Stimulated activated effector memory CD8-positive, alpha-beta T cell treated with anti-CD3 and anti-CD28 coated beads, Interleukin-12 subunit alpha, Interleukin-12 subunit beta, amount 100 ng/mL, for 72 hours (primary cell): ENCODE results near the gene EPGN.

Experiments
- ATAC-seq: fragments of 150-1000 bp; cut with Tn5 transposase; 2 replicates; pipeline ENCODE4 v1.10.0; 2021
- DNase-seq, 2 donors: peaks; one replicate each; pipeline ENCODE4 v3.0.0; 2021 to 2022; ENCODE audit warnings: low spot score in 2 of 2
- H3K27ac Mint-ChIP-seq: one replicate; pipeline ENCODE4 v1.8.0; 2022; ENCODE audit warnings: mild to moderate bottlenecking, mixed read lengths
- H3K36me3 Mint-ChIP-seq: one replicate; pipeline ENCODE4 v1.8.0; 2022; ENCODE audit warnings: mild to moderate bottlenecking, mixed read lengths
- H3K4me1 Mint-ChIP-seq: one replicate; pipeline ENCODE4 v1.8.0; 2022; ENCODE audit warnings: mixed read lengths
- H3K4me3 Mint-ChIP-seq: one replicate; pipeline ENCODE4 v1.8.0; 2022; ENCODE audit warnings: mild to moderate bottlenecking, mixed read lengths
- H3K9me3 Mint-ChIP-seq: one replicate; pipeline ENCODE4 v1.8.0; 2022; ENCODE audit warnings: mixed read lengths

Gene EPGN

GRCh38 chr4:74292111-74292870, 16.0 kb upstream of the EPGN start:
- no peak for DNase-seq
- no peak for ATAC-seq
- H3K4me1 Mint-ChIP-seq, result no peaks in the 10 kb centered on the region
- H3K27ac Mint-ChIP-seq, result no peak overlapping the region
- H3K36me3 Mint-ChIP-seq, result no peaks in the 10 kb centered on the region
- H3K4me3 Mint-ChIP-seq, result no peak overlapping the region
- H3K9me3 Mint-ChIP-seq, result no peaks in the 10 kb centered on the region

DNA sequence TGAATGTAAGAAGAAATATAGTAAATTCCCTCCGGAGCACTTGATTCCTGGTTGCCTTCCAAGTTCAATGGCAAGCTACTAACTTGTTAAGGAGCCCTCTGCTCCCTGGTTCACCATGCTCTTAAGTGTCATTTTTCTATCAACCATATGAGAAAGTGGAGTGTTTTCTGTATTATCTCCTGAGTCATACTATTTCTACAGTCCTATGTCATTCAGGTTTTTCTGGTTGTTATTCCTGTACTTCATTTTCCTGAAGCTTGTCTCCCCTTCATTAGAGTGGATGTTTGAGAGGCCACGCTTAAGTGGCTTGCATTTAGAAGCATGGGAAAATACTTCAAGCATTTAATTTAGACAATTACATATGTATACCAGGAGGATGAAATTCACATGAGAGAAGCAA, 14.7 kb upstream of the EPGN start:
- H3K4me3 Mint-ChIP-seq, result no peak overlapping the region
- no peaks in the 10 kb centered on the region for H3K9me3 Mint-ChIP-seq
- DNase-seq (no peak), ATAC-seq (no peak)
- no peaks in the 10 kb centered on the region for H3K4me1 Mint-ChIP-seq
- H3K36me3 Mint-ChIP-seq, result no peaks in the 10 kb centered on the region
- H3K27ac Mint-ChIP-seq, result no peak overlapping the region

DNA sequence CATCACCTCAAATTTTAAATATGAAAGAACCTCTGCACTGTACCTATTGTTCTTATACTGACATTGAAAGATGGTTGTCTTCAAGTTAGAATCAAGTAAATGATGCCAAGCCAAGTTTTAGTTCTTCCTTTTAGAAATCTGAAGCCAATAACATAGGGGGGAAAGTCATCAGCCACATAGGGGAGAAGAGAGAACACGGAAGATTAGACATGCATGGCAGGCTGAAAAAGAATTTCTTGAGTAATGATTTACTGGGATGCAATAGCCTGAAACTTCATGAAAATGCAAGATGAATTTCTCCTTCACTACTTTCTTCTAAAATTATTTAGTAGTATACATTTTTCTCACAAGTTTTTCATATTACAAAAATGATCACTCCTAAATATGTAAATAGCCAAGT, 13.6 kb upstream of the EPGN start:
- DNase-seq, result no peak
- Mint-ChIP-seq H3K9me3 (no peaks in the 10 kb centered on the region), H3K27ac (no peak overlapping the region), H3K4me1 (no peaks in the 10 kb centered on the region), H3K4me3 (no peak overlapping the region), H3K36me3 (no peaks in the 10 kb centered on the region)
- no peak for ATAC-seq

DNA sequence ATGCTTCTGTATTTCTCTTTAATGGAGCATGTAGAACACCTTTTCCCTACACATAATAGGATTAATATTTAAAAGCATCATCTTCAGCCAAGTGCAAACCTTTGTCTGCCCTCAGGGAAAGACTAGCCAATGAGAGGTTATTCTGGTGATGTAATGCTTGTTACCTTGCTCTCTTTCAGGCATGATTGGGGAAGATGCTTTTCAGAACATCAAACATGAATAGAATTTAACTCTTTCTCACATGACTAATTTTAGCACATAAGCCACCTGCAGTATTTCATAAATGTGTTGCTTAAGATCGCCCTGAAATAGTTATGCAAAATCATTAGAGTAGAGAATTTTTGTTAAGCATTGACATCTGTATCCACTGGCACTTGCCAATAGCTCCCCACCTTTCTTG, 10.7 kb upstream of the EPGN start:
- DNase-seq, result no peak
- H3K9me3 Mint-ChIP-seq, result no peaks in the 10 kb centered on the region
- H3K4me3 Mint-ChIP-seq, result no peak overlapping the region
- no peaks in the 10 kb centered on the region for H3K4me1 Mint-ChIP-seq
- no peaks in the 10 kb centered on the region for H3K36me3 Mint-ChIP-seq
- no peak overlapping the region for H3K27ac Mint-ChIP-seq
- no peak for ATAC-seq

GRCh38 chr4:74304095-74304625, 4.1 kb upstream of the EPGN start:
- no peak overlapping the region for H3K4me3 Mint-ChIP-seq
- ATAC-seq, result no peak
- no peaks in the 10 kb centered on the region for H3K36me3 Mint-ChIP-seq
- no peaks in the 10 kb centered on the region for H3K4me1 Mint-ChIP-seq
- no peaks in the 10 kb centered on the region for H3K9me3 Mint-ChIP-seq
- H3K27ac Mint-ChIP-seq, result no peak overlapping the region
- DNase-seq, result no peak

- Mint-ChIP-seq H3K4me1 (no peaks in the 10 kb centered on the region), H3K36me3 (no peaks in the 10 kb centered on the region), H3K4me3 (no peak overlapping the region), H3K27ac (no peak overlapping the region), H3K9me3 (no peaks in the 10 kb centered on the region)
- no peak for ATAC-seq
- DNase-seq, result no peak
Measured at GRCh38 chr4:74305000-74305399, 3.3 kb upstream of the EPGN start.

DNA sequence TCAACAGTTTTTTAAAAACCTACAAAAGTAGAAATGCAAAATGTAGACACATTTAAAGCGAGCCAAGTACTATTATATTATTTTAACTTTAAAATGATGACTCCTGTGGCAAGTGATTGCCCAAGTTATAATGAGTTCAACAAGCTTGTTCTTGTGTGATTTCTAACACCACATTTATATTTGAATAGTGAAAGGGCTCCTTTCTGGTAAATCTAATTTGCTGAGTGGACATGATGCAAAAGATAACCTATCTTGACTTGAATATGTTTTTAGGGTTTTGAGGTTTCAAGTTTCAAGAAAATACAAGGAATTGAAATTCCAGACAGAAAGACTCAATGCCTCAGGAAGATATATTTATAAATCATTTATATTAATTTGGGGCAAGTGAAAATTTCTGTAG, 1.1 kb upstream of the EPGN start:
- DNase-seq (no peak), ATAC-seq (no peak)
- Mint-ChIP-seq H3K27ac (no peak overlapping the region), H3K9me3 (no peaks in the 10 kb centered on the region), H3K4me1 (no peaks in the 10 kb centered on the region), H3K36me3 (no peaks in the 10 kb centered on the region), H3K4me3 (no peak overlapping the region)

- Mint-ChIP-seq H3K27ac (no peak overlapping the region), H3K4me3 (no peak overlapping the region), H3K9me3 (no peaks in the 10 kb centered on the region), H3K36me3 (no peaks in the 10 kb centered on the region), H3K4me1 (no peaks in the 10 kb centered on the region)
- ATAC-seq (no peak), DNase-seq (no peak)
Measured at GRCh38 chr4:74309223-74309622, 953 bp downstream of the EPGN start.

DNA sequence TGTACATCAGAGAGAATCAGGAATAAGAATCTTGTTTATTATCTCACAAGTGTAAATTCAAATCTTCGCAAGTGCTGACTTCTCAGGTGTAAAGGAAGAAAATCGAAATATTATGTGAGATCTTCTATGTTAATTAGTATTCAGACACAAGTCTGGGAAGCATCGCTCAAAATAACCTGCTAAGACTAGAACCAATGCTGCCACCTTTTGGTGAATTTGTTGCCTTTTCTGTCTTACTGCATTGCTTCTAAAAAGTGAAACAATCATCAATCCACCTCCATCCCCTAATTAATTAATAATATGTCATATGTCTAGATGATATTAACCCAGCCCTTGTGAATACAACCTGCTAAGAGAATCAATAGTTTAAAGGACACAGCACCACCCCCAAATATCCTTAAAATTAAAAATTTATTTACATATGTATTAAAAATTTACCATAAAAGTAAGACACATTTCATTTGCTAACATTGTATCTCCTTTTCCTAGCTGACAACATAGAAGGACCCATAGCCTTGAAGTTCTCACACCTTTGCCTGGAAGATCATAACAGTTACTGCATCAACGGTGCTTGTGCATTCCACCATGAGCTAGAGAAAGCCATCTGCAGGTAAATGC, 3.5 kb downstream of the EPGN start:
- H3K36me3 Mint-ChIP-seq, result no peaks in the 10 kb centered on the region
- ATAC-seq, result no peak
- DNase-seq, result no peak
- no peak overlapping the region for H3K4me3 Mint-ChIP-seq
- H3K4me1 Mint-ChIP-seq, result no peaks in the 10 kb centered on the region
- no peaks in the 10 kb centered on the region for H3K9me3 Mint-ChIP-seq
- no peak overlapping the region for H3K27ac Mint-ChIP-seq

DNA sequence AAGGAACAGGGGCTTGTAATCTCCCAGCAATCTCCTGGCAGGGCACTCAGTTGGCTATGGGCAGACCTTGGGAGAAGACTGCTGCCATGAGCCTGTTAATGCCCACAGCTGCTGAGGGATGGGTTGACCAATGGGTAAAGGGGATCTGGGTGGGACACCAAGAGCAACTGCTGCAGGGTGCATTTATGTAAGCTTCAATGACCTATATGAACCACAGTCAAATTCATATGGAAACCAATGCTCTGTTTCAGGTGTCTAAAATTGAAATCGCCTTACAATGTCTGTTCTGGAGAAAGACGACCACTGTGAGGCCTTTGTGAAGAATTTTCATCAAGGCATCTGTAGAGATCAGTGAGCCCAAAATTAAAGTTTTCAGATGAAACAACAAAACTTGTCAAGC, 6.1 kb downstream of the EPGN start:
- no peak overlapping the region for H3K27ac Mint-ChIP-seq
- no peak overlapping the region for H3K4me3 Mint-ChIP-seq
- no peaks in the 10 kb centered on the region for H3K9me3 Mint-ChIP-seq
- H3K4me1 Mint-ChIP-seq, result no peaks in the 10 kb centered on the region
- H3K36me3 Mint-ChIP-seq, result no peaks in the 10 kb centered on the region
- no peak for ATAC-seq
- no peak for DNase-seq

DNA sequence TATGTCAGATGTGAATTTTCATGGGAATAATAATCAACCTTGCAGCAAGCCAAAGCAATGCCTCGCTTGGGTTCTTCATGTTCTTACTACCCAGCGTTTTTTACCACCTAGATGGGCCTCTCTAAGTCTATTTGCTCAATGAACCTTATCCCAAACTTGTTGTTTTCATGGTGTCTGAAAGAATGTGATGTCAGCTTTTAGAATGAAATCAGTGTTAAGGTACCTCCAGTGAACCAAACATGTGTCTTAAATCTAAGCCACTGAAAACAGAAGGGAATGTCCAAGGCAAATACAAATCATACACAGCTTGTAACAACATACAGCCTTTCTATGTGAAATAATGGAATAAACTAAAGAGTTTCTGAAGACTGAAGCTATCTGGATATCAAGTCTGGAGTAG, 6.7 kb downstream of the EPGN start:
- ATAC-seq (no peak), DNase-seq (no peak)
- Mint-ChIP-seq H3K27ac (no peak overlapping the region), H3K4me1 (no peaks in the 10 kb centered on the region), H3K36me3 (no peaks in the 10 kb centered on the region), H3K4me3 (no peak overlapping the region), H3K9me3 (no peaks in the 10 kb centered on the region)

DNA sequence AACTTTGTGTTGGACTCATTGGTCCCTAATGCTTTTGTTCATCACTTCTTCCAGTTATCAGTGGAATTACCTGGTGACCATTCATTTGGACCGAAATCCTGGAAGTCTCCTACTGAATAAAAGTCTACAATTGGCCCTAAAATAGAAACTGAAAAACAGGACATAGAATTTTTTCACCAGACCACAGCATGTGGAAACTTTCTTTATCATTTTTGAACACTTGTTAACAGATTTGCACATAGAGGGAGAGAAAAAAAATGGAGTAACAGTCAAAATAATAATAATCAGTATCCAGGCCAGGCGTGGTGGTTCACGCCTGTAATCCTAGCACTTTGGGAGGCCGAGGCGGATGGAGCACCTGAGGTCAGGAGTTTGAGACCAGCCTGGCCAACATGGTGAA, 7.1 kb downstream of the EPGN start:
- H3K27ac Mint-ChIP-seq, result no peak overlapping the region
- H3K4me1 Mint-ChIP-seq, result no peaks in the 10 kb centered on the region
- no peak for DNase-seq
- no peaks in the 10 kb centered on the region for H3K36me3 Mint-ChIP-seq
- no peak for ATAC-seq
- H3K4me3 Mint-ChIP-seq, result no peak overlapping the region
- H3K9me3 Mint-ChIP-seq, result no peaks in the 10 kb centered on the region

DNA sequence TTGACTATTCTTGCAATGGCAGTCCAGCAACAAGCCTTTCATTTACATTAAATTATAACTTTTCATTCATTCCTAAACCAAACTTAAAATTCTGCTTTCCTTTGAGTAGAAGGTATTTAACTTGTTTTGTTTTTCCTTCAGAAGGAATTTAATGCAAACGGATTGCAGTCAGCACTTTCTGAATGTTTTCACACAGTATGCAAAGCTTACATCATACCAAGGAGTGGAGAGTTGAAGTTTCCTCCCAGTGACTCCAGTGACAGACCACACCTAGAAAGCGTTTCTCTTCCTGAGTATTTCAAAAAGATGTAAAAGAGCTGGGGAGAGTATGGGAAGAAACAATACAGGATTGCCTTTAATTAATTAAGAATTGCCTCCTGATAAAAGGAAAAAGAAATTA, 8.1 kb downstream of the EPGN start:
- DNase-seq, result no peak
- no peak for ATAC-seq
- no peak overlapping the region for H3K27ac Mint-ChIP-seq
- H3K4me3 Mint-ChIP-seq, result no peak overlapping the region
- no peaks in the 10 kb centered on the region for H3K36me3 Mint-ChIP-seq
- no peaks in the 10 kb centered on the region for H3K9me3 Mint-ChIP-seq
- H3K4me1 Mint-ChIP-seq, result no peaks in the 10 kb centered on the region

DNA sequence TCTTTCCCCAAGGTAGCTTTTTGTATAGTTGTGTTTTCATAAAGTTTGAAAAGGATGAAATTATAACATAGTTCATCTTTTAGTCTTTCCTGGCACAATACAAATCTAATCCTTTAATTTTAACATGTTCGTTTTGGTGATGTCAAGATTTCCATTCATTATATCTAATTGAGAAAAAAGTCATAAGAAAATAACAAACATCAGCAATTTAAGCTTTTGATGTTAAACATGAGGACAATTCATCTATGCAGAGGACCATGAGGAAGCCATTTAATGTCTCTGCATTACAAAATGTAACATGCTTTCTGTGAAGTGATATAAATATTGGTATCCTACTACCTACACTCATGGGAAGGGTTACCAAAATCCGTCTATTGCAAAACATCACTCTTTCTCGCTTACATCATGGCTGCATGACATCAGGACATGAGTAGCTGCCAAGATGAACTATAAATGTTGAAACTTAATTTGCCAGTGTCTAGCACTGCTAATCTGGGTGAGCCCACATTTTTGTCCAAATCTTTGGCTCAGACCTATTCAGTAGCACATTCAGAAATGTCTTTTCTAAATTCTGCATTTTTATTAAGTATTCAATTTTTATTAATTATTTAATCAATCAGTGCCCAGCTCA, 9.5 kb downstream of the EPGN start:
- DNase-seq (no peak), ATAC-seq (no peak)
- Mint-ChIP-seq H3K36me3 (no peaks in the 10 kb centered on the region), H3K4me3 (no peak overlapping the region), H3K27ac (no peak overlapping the region), H3K4me1 (no peaks in the 10 kb centered on the region), H3K9me3 (no peaks in the 10 kb centered on the region)

GRCh38 chr4:74318276-74318675, 10.0 kb downstream of the EPGN start:
- H3K9me3 Mint-ChIP-seq, result no peaks in the 10 kb centered on the region
- H3K4me3 Mint-ChIP-seq, result no peak overlapping the region
- no peak for DNase-seq
- H3K4me1 Mint-ChIP-seq, result no peaks in the 10 kb centered on the region
- no peaks in the 10 kb centered on the region for H3K36me3 Mint-ChIP-seq
- no peak overlapping the region for H3K27ac Mint-ChIP-seq
- ATAC-seq, result no peak

DNA sequence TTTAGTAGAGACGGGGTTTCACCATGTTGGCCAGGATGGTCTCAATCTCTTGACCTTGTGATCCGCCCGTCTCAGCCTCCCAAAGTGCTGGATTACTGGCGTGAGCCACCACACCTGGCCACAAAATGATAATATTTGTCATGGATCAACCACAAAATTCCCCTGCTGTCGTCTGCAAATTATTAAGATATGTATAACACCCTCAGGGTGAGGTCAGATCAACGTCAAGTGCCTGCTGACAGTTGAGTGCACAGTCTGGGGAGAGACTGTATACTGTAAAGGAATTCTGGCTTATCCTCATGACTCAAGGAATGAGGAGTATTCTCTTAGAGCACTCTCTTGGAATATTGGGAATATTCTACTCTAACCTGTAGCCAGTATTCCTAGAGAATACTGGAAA, 11.2 kb downstream of the EPGN start:
- Mint-ChIP-seq H3K4me1 (no peaks in the 10 kb centered on the region), H3K4me3 (no peak overlapping the region), H3K27ac (no peak overlapping the region), H3K9me3 (no peaks in the 10 kb centered on the region), H3K36me3 (no peaks in the 10 kb centered on the region)
- no peak for ATAC-seq
- no peak for DNase-seq
